Suprapubic skin (tissue), 3 donors: ENCODE results near the gene PLEKHG3.
"Not testable (repeated sequence)": the region's sequence is repeated elsewhere in the genome, so short reads cannot be mapped to it uniquely, and the experiment has no call there.

ENCODE experiments used
- CTCF ChIP-seq, 2 donors: fragments of 200-600 bp in 1 of 2; fragments of 450-650 bp in 1 of 2; sonication (generic) in 1 of 2; IDR thresholded peaks; one replicate each; pipeline ENCODE4 v1.5.1; 2016 to 2019; ENCODE audit warnings: antibody characterized with exemption in 2 of 2, mild to moderate bottlenecking in 1 of 2, moderate library complexity in 1 of 2
- EP300 ChIP-seq: sonication (generic); formaldehyde crosslinking; IDR thresholded peaks from one replicate; pipeline ENCODE4 v1.6.1; 2017; ENCODE audit warnings: antibody characterized with exemption
- POLR2A ChIP-seq, 2 donors: fragments of 450-650 bp; IDR thresholded peaks; one replicate each; pipeline ENCODE4 v1.6.1; 2017; ENCODE audit warnings: antibody characterized with exemption in 2 of 2, mild to moderate bottlenecking in 2 of 2, moderate library complexity in 2 of 2

DNA sequence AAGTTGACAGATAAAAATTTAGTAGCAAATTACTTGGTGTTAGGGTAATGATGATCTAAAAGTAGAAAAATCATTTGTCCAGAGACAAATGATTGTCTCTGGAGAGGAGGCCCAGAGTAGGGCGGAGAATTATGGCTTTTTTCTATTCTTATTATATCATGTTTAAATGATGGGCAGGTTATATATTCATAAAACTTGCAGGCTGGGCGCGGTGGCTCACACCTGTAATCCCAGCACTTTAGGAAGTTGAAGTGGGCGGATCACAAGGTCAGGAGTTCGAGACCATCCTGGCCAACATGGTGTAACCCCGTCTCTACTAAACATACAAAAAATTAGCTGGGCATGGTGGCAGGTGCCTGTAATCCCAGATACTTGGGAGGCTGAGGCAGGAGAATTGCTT, 13.6 kb upstream of the PLEKHG3 start:
- TF ChIP-seq CTCF (IDR thresholded peaks at IDR 0.05); POLR2A (IDR thresholded peaks at IDR 0.05); EP300: not testable (repeated sequence)
